Parathyroid adenoma (tissue), 2 donors: Measurements from ENCODE around the gene PLCG2.
A peak's percentile ranks its signal among the peaks of the same experiment; 100 is the strongest.

Experiments
- H2AFZ ChIP-seq: fragments of 300-600 bp; sonication (generic); one replicate; pipeline ENCODE4 v1.7.0; 2017; ENCODE audit warnings: antibody characterized with exemption, mild to moderate bottlenecking
- H3K27ac ChIP-seq: fragments of 300-600 bp; sonication (generic); one replicate; pipeline ENCODE4 v1.7.0; 2017
- H3K27me3 ChIP-seq: fragments of 300-600 bp; sonication (generic); one replicate; pipeline ENCODE4 v1.7.0; 2017; ENCODE audit warnings: low read length; ENCODE audit not compliant: control insufficient read depth, insufficient read depth
- H3K36me3 ChIP-seq: fragments of 300-600 bp; sonication (generic); one replicate; pipeline ENCODE4 v1.7.0; 2017; ENCODE audit warnings: low read length; ENCODE audit not compliant: control insufficient read depth, insufficient read depth
- H3K4me1 ChIP-seq: fragments of 300-600 bp; sonication (generic); one replicate; pipeline ENCODE4 v1.7.0; 2017; ENCODE audit warnings: control low read depth
- H3K4me2 ChIP-seq: fragments of 300-600 bp; sonication (generic); one replicate; pipeline ENCODE4 v1.7.0; 2017; ENCODE audit warnings: low read length
- H3K4me3 ChIP-seq: fragments of 300-600 bp; sonication (generic); one replicate; pipeline ENCODE4 v1.7.0; 2017; ENCODE audit warnings: low read depth, low read length
- H3K79me2 ChIP-seq: fragments of 300-600 bp; sonication (generic); one replicate; pipeline ENCODE4 v1.7.0; 2017; ENCODE audit warnings: control low read depth
- H3K9ac ChIP-seq: fragments of 300-600 bp; sonication (generic); one replicate; pipeline ENCODE4 v1.7.0; 2017; ENCODE audit warnings: mild to moderate bottlenecking
- H3K9me3 ChIP-seq: fragments of 300-600 bp; sonication (generic); one replicate; pipeline ENCODE4 v1.7.0; 2017; ENCODE audit warnings: low read length; ENCODE audit not compliant: control insufficient read depth
- CTCF ChIP-seq: fragments of 300-600 bp; sonication (generic); IDR thresholded peaks from one replicate; pipeline ENCODE4 v1.7.0; 2017; ENCODE audit warnings: antibody characterized with exemption, mild to moderate bottlenecking
- donor health status: primary hyperparathyroidism.

Gene PLCG2

DNA sequence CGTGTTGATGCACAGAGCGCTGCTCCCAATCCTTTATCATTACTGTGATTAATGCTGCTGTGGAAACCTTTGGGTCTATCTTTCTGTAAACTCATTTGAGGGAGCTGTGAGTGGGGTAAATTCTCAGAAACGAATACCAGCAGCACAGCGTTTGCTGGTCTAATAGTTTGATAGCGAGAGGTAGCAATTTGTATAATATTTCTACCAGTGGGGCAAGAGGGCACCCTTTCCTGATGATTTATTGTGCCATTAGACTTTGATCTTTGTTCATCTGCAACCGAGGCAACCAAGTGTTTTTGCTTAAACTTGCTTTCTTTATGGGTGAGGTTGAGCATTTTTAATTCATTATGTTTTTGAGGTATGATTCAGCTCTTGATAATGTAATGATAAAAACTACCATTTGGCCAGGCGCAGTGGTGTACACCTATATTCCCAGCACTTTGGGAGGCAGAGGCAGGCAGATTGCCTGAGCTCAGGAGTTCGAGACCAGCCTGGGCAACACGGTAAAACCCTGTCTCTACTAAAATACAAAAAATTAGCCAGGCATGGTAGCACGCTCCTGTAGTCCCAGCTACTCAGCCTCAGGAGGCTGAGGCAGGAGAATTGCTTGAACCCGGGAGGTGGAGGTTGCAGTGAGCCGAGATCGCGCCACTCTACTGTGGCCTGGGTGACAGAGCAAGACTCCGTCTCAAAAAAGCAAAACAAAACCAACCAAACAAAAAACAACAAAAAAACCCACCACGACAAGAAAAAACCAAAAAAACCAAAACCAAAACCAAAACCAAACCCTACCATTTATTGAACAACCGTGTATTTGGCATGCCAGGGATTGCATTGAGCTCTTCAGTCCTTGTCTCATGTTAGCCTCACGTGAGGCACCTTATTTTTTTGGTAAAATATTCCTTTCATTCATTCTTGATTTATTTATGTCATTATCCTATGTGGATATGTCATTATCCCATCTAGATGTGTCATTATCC is 81.5 kb downstream of the PLCG2 start:
- no peak for TF ChIP-seq CTCF
- no peaks in the 10 kb centered on the region for H3K79me2 ChIP-seq
- no peaks in the 10 kb centered on the region for H3K27me3 ChIP-seq
- no peak overlapping the region for H3K4me3 ChIP-seq
- H3K27ac ChIP-seq: peak overlapping the region; percentile 59
- no peak overlapping the region for H3K4me2 ChIP-seq
- no peak overlapping the region for H3K9ac ChIP-seq
- H3K4me1 ChIP-seq: no peaks in the 10 kb centered on the region
- H2AFZ ChIP-seq: no peak overlapping the region
- no peaks in the 10 kb centered on the region for H3K9me3 ChIP-seq
- no peaks in the 10 kb centered on the region for H3K36me3 ChIP-seq

GRCh38 chr16:81861503-81861902 is 82.4 kb downstream of the PLCG2 start:
- Histone ChIP-seq H2AFZ (no peak overlapping the region), H3K27ac (peak overlapping the region; percentile 59), H3K79me2 (no peaks in the 10 kb centered on the region), H3K27me3 (no peaks in the 10 kb centered on the region), H3K36me3 (no peaks in the 10 kb centered on the region), H3K4me3 (no peak overlapping the region), H3K9me3 (no peaks in the 10 kb centered on the region), H3K4me1 (no peaks in the 10 kb centered on the region), H3K4me2 (no peak overlapping the region), H3K9ac (no peak overlapping the region)
- no peak for TF ChIP-seq CTCF

- Histone ChIP-seq H3K27ac (peak overlapping the region; percentile 59), H2AFZ (no peak overlapping the region), H3K27me3 (no peaks in the 10 kb centered on the region), H3K36me3 (no peaks in the 10 kb centered on the region), H3K9ac (no peak overlapping the region), H3K79me2 (no peaks in the 10 kb centered on the region), H3K4me2 (no peak overlapping the region), H3K9me3 (no peaks in the 10 kb centered on the region), H3K4me3 (no peak overlapping the region), H3K4me1 (no peaks in the 10 kb centered on the region)
- TF ChIP-seq CTCF: no peak
These were observed 82.8 kb downstream of the PLCG2 start for GRCh38 chr16:81861915-81862314.

GRCh38 chr16:81863630-81864352 is 84.7 kb downstream of the PLCG2 start:
- Histone ChIP-seq H3K79me2 (no peaks in the 10 kb centered on the region), H3K9me3 (no peaks in the 10 kb centered on the region), H3K4me2 (no peak overlapping the region), H3K27me3 (no peaks in the 10 kb centered on the region), H3K36me3 (no peaks in the 10 kb centered on the region), H2AFZ (no peak overlapping the region), H3K27ac (no peak overlapping the region), H3K4me3 (no peak overlapping the region), H3K4me1 (no peaks in the 10 kb centered on the region), H3K9ac (no peak overlapping the region)
- TF ChIP-seq CTCF: no peak
